ENCODE results near the gene RETREG2.
A peak's percentile ranks its signal among the peaks of the same experiment; 100 is the strongest.

Gene RETREG2, protein sequence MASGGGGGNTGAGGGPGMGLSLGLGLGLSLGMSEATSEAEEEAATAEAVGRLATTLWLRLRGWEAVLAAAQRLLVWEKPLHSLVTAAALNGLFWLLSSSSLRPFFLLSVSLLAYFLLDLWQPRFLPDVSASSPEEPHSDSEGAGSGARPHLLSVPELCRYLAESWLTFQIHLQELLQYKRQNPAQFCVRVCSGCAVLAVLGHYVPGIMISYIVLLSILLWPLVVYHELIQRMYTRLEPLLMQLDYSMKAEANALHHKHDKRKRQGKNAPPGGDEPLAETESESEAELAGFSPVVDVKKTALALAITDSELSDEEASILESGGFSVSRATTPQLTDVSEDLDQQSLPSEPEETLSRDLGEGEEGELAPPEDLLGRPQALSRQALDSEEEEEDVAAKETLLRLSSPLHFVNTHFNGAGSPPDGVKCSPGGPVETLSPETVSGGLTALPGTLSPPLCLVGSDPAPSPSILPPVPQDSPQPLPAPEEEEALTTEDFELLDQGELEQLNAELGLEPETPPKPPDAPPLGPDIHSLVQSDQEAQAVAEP

DNA sequence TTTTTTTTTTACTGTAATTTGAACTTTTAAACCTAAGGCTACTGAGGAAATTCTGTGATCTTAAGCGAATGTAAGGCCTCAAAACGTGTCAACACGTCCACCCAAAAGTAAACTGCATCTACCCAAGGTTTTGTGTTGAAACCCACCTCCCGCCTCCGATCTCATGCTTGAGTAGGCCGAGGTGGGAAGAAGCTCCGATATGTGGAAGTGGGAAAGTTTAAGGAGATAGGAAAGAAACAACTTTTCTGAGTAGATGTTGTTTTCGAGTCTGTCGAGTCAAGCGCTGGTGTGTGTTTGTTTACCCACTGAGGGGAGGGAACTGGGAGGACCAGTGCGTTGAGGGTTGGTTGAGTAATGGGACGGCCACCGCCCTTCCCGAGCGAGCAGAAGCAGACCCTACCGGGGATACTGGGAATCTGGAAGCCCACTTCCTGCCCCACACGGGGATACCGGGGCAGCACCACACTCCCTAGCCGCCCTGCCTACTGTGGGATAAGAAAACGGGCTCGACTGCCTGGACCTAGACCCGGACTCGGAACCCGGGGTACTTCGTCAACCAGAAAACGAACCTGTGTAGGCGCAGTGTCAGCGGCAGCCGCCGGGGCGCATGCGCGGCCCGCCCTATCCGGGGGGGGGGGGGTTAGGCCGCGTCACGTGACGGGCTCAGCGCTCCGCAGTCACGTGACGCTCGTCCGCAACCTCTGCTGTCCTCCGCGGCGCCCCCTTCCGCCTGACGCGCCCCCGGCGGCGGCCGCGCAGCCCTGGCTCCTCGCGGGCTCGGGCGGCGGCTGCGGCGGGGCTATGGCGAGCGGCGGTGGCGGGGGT, at the start of gene RETREG2:
TSS of gene RETREG2 (plus strand) at position 724 of the 825 bp plus-strand sequence. CDS start at position 802, 78 bp downstream.
- peak; percentile 92 for DNase-seq (ENCODE audit: low read depth)

DNA sequence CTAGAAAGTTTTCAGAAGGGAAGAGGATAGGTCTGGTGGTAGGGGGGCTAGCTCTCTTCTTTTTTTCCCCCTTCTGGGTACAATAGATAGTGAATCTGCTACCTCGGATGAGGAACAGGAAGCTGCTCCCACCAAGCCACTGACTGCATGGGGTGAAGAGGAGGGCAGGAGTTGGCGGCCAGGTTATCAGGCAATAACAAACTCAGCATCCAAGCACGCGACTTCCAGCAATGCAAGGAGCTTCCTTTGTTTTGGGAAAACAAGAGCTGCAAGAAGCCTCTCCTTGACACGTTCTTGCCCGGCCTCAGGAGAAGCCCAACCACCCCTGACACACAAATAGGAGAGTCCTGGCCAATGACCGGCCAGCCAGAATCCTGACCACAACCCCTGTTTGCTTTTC, 49.7 kb upstream of the RETREG2 start:
- DNase-seq (ENCODE audit: low read depth) = no peak

DNA sequence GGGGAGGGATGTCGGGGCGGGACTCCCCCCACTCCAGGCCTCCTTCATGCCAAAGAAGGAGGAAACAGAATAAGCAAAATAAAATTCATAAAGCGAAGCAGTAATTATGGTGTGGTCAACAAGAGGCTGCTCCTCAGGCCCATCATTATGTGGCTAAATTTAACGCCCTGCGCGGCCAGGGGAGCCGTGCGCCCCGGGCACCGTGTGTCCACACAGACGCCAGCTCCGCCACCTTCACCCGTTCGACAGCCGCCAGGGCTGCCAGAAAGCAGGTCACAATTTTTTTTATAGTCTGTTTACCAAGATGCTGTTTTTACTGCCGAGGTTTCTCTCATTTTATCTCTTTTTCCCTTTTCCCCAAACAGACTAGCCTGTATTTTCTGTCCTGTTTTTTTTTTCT, 48.5 kb upstream of the RETREG2 start:
- DNase-seq (ENCODE audit: low read depth) = no peak

DNA sequence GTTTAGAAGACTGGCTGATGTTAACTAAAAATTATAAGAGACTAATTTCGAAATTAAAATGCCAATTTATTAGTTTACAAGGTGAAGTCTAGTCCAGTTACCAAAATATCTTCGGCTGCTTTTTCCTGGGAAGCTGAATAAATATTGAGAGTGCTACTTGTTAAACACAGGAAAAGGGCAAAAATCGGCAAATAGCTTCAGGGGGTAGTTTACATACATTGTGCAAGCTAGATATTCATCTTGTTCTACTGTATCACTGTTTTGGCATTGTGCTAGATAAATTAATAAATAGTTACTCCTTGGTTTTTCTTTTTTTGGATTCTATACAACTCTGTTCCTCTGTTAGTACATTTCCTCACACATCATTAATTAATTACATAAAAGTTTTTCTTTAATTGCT, 46.7 kb upstream of the RETREG2 start:
- no peak for DNase-seq (ENCODE audit: low read depth)

DNA sequence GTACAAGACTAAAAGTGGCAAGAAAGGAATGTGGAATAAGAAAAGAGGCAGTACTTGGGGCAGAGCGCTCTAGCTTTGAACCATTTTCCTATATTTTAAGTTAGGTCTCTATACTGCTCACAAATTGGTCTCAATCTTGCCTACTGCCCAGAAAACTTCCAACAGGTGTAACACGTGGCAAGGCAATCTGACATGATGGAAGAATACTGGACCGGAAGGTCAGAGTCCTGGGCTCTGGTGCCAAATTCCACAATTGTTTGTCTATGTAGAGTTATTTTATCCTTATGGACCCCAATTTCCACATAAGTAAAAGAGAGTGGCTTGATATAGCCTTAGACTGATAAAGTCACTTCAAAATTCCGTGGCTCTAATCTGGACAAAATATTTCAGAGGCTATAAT, 46.3 kb upstream of the RETREG2 start:
- DNase-seq (ENCODE audit: low read depth) = no peak

DNA sequence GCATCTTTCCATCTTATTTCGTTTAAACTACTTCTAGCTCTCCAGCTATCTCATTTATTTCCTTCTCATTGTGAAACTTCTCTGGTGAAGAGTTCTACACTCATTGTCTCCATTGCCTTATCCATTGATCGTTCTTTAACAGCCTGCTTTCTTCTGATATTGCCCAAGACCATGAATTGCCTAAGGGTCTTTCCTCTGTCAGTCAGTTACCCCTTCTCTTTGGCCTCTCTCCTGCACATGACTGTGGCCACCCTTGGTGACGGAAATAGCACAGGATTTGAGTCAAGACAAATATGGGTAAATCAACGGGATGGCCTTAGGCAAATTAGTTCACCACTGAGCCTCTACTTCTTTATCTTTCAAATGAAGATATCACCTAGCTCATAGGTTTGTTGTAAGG, 44.1 kb upstream of the RETREG2 start:
- DNase-seq (ENCODE audit: low read depth) = no peak

DNA sequence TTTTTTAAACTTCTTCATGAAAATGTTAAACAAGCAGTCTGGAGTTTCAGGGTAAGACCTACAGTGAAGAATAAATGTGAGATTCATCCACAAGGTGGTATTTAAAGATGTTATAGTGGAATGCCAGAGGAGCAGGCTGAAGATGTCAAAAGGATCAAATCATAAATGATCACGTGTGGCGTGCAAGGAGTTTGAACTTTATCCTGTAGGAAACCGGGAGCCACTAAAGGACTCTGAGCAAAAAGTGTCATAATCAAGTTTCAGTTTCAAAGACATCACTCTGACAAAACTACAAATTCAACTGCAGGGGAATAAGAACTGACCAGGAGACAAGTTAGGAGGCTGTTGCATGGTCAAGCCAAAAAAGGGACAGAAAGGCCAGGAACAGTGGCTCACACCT, 37.4 kb upstream of the RETREG2 start:
- DNase-seq (ENCODE audit: low read depth) = no peak

DNA sequence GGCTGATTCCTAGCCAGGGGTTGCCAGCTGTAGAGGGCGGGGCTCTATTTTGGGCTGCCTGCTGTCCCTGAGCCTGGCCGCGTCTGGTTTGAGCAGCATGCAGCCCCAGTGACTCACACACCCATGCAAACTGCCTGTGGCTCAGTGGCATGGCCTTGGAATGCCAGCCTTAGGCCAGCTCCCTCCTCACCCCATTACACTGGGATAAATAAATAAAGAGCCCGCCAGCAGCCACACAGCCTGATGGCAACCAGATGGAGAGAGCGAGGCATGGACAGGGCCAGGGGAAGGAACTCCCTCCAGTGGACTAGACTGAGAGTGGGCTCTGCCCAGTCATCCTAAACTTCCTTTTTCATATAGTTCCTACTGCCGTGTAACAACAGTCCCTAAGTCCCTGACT, 35.7 kb upstream of the RETREG2 start:
- DNase-seq (ENCODE audit: low read depth) = peak; percentile 94

DNA sequence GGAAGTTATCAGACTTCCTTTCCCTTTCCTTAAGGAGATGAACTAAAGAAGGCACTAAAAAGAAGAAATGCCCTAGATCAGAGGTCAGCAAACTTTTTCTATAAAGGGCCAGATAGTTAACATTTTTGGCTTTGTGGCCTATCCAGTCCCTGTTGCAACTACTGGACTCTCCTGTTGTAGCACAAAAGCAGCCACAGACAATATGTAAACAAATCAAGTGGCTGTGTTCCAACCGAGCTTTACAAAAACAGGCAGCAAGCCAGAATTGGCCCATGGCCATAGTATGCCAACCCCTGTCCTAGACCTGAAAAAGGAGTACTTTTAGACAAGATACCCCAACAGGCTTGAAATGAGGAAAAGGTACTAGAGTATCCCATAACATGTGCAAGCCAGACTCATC, 28.4 kb upstream of the RETREG2 start:
- DNase-seq (ENCODE audit: low read depth) = peak; percentile 36

DNA sequence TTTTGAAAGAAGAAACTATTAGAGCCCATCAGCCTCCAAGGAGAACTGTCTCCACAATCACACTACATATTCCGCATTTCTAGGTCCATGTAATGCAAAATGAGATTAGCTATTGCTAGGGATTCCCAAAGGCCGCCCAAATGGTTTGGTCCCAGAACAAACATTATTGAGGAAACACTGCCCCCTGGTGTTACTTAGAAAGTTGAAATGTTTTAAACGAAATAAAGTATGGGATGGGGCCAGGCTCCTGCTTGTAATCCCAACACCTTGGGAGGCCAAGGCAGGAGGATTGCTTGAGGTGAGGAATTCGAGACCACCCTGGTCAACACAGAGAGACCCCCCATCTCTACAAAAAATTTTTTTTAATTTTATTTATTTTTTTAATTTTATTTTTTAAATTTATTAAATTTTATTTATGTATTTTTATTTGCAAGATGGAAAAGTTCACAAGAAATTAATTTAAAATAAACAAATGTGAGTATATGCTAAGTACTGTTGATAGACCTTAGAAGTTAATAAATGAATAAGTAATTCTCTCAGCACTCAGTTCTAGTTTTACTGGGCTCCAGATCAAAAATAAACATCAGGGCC, 22.9 kb upstream of the RETREG2 start:
- peak; percentile 78 for DNase-seq (ENCODE audit: low read depth)

DNA sequence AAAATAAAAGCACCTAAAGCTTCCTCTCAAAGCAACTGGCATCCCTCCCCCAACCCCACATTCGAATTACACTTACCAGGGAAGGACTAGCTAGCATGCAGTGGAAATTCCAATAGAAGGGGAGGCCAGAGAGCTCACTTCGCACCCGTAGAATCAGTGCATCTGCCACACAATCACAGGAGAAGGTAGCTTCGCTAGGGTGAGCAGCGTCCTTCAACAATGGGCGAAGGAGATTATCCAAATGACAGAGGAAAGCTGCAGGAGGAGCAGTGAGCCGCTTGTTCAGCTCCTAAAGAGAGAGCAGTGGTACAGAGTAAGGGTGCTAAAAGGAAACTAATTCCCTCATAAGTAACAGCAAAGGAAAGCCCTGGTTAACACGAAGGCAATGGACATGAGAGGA, 20.7 kb upstream of the RETREG2 start:
- DNase-seq (ENCODE audit: low read depth) = no peak

DNA sequence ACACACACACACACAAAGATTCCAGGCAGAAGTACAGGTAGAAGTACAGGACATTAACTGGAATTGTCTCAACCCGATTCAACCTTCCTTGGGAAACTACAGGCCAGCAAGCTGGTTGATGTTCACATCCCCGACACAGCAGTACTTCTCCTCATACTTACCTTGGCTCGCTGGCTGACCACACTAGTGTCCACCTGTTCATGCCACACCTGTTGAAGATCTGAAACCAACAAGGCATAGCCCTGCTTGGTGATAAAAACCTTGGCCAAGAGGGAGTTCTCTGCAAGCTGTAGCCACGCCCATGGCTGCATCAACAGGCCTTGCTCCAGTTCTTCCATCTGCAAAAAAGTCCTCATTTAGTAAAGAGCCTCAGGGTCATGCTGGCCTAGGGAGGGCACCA, 20.1 kb upstream of the RETREG2 start:
- no peak for DNase-seq (ENCODE audit: low read depth)

DNA sequence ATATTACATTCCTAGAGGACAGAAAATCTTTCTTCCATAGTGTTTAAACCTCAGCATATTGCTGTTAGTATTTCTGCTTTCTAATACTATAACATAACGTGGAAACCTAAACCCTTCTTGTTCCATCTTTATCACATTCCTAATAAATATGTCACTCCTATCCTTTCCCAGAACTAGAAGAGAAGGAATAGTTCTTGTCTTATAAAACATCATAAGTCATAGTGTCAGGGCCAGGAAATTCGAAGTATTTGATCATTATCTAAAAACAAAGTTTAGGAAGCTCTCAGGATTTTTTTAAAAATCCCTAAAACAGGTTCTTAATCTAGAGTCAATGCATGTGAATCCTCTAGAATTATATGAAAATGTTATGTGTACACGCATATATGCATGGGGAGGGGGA, 19.5 kb upstream of the RETREG2 start:
- peak; percentile 82 for DNase-seq (ENCODE audit: low read depth)

DNA sequence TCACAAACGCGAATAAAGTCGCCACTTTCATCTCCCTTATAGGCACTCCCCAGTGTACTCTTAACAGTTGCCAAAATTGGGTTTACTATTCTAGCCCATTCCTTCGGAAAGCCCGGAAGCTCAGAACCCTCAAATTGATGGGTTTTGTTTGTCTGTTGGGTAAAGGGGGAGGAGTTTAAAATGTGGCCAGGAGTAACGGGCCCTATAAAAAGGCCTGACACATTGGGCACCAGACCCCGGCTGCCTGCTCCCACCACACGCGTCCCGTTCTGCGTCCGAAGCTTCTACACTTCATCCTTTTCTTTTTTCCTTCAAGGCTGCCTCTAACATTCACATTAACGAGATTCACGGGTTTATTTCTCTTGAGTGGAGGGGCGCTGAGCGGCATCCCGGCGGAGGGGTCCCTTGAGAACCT, 18.3 kb upstream of the RETREG2 start:
- DNase-seq (ENCODE audit: low read depth) = no peak

DNA sequence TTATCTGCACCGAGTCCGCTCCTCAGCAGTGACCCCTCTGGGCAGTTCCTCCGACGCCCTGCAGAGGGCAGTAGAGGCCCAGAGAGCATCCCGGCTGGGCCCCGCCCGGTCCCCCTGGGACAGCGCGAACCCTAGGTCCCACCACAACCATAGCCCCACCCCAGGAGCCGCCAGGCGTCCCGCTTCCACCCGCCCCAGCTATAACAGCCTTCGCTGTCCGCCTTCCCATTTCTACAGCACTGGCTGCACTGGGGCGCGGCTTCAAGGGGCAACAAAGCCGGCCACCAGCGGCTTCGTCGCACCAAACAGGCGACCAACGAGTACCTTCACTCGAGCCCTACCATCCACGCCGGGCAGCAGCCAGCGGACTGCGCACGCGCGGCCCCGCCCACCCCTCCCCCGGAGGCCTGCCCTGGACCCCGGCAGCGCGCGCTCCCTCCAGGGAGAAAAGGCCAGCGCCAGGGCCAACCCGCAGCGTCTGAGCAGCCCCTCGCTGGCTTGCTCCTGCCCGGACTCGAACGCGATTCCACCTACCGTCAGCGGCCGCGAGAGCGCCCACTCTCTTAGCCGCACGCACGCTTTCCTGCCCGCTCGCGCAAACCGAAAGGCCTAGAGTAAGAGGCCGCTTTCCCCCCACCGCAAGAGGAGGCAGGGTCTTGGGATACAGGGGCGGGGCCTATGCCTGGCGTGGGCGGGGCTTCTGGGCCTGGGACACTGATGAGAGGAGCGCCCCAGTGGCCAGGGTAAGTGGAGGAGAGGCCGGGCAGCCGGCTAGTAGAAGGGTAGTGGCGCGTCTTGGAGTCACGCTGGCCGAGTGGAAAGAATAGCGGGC, 17.7 kb upstream of the RETREG2 start, which contains the start of gene NHEJ1:
TSS of gene NHEJ1 (minus strand) at position 630 of the 832 bp plus-strand sequence. CDS start 2,453 bp downstream, outside the sequence.
- peak; percentile 95 for DNase-seq (ENCODE audit: low read depth)

DNA sequence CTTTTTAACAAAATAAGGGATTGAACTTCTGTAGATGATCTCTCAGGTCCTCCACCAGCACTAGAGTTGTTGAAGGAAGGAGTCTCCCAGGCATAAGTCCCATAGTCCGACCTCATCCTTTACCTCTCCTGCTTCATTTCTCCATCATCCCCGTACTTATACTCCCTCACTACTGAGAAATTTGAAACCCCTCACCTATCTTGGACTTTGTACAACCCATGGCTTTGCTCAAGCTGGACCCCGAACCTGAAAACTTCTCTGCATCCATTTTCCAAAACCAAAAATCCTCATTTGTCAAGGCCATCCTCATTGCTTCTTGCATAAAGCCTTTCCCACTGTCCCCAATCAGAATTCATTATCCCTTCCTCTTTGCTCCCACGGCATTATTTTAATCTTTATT, 17.0 kb upstream of the RETREG2 start:
- DNase-seq (ENCODE audit: low read depth) = no peak

DNA sequence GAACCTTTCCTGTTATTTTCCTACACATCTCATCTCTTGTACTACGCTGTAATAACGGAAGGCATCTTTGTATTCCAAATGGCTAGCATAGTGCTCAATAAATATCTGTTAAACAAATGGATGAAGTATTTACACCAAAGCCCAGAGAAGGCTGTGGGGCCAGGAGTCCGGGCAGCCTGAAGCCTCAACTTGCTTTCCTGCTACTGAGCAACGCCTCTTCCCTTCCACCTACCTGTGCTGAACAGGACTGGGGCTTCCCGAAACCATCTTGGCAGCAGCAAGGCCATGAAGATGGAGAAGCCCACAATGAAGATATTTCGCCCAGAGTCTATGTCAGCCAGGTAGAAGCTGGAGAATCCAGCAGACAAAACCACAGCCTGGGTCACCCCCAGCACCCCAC, 14.9 kb upstream of the RETREG2 start:
- no peak for DNase-seq (ENCODE audit: low read depth)

DNA sequence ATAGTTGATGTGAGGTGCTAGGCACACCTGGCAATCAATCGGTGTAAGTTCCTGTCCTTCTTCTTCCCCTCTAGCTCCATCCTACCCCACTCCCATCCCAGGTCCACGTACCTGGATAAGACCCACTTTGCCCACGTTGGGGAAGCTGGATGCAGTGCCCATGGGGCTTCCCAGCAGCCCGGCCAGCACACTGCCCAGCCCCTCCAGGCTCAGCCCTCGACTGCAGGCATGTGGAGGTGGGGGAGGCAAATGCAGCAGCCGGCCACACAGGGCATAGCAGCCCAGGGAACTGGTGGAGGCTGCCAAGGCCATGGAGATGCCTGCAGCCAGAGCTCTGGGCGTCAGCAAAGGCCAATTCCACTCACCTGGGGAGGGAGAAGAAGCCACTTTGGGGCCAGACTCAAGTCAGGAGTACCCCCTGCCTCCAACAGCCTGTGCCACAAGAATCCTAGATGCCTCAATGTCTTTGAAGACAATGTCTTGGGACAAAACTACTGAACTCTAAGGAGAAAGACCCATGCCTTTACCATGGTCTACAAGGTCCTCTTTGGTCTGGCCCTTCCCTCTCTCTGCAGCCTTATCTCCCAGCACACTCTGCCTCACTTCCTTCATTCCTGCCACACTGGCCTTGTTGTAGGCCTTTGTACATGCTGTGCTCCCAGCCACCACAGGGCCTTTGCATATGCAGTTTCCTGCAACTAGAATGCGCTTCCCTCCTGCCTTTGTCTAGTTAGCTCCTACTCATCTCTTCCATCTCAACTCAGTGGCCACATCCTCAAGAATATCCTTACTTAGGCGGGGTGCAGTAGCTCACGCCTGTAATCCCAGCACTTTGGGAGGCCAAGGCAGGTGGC, 12.8 kb upstream of the RETREG2 start:
- DNase-seq (ENCODE audit: low read depth) = no peak

DNA sequence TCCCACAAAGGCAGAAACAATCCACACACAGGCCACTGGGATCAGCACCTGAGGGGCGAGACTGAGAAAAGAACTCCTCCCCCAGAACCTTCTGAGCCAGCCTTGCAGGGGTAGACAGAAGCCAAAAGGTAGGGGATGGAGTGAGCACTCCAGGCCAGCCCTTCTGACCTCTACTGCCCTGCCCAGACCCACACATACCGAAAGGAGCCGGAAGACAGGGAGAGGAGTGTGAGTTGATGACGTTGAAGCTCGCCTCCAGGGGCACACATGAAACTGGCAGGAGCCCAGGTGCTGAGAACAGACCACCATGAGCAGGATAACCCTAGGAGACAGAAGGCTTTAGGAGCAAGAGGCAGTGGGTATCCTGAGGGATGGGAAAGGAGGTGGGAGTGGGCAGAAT, 10.1 kb upstream of the RETREG2 start:
- no peak for DNase-seq (ENCODE audit: low read depth)

DNA sequence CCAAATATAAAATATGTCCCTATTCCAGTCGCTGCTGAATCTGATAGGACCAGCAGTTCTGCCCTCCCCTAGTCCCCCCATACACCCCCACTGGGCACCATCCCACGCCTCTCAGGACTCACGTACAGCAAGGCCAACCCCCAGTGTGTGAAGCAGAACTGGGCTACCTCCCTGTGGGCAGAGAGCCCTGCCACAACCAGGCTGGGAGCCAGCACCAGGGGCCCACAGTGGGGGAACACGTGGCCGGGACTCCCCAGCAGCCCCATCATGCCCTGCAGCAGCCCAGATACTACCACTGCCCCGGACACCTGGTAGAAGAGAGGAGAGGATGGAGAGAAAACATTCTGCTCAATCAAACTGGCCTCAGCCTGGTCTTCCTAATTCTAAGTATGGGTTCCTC, 9.5 kb upstream of the RETREG2 start:
- DNase-seq (ENCODE audit: low read depth) = no peak

DNA sequence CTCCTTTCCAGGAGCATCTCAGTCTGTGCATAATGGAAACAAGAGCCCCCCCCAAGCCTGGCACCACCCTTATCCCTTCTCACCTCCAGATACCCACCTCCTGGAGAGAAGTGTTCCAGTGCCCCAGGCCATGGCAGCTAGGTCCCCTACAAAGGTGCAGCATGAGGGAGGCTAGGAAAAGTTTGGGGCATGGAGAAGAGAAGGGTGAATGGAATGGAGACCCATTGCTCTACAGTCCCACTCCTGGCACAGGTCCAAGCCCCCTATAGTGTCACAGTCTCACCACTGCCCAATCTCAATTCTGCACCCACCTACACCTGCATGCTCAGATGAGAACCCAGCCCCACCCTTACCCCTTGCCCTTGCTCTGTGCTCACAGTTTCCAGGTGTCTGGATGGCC, 9.1 kb upstream of the RETREG2 start:
- DNase-seq (ENCODE audit: low read depth) = no peak

Data from EH (cell line).